Endothelial cell (in vitro differentiated cells): ENCODE results near the gene TAF11L13. TPM values are rescaled to one million over a fixed set of nuclear protein-coding genes. Genes with fewer than 3 reads are reported as not detected.

Experiments used
- DNase-seq: peaks from one replicate; pipeline ENCODE4 v3.0.0; 2021; ENCODE audit warnings: low spot score
- H3K27ac Mint-ChIP-seq: one replicate; pipeline ENCODE4 v1.8.0; 2021; ENCODE audit warnings: mixed read lengths, inconsistent platforms; ENCODE audit not compliant: unreplicated experiment
- H3K27me3 Mint-ChIP-seq: one replicate; pipeline ENCODE4 v1.8.0; 2021; ENCODE audit warnings: mild to moderate bottlenecking, moderate library complexity, mixed read lengths, inconsistent platforms; ENCODE audit not compliant: unreplicated experiment
- H3K36me3 Mint-ChIP-seq: one replicate; pipeline ENCODE4 v1.8.0; 2021; ENCODE audit warnings: mild to moderate bottlenecking, low read depth, mixed read lengths, inconsistent platforms; ENCODE audit not compliant: unreplicated experiment
- H3K4me1 Mint-ChIP-seq: one replicate; pipeline ENCODE4 v1.8.0; 2021; ENCODE audit warnings: mild to moderate bottlenecking, mixed read lengths, inconsistent platforms; ENCODE audit not compliant: unreplicated experiment
- H3K4me3 Mint-ChIP-seq: one replicate; pipeline ENCODE4 v1.8.0; 2021; ENCODE audit warnings: mild to moderate bottlenecking, mixed read lengths, inconsistent platforms; ENCODE audit not compliant: unreplicated experiment
- H3K9me3 Mint-ChIP-seq: one replicate; pipeline ENCODE4 v1.8.0; 2021; ENCODE audit warnings: mixed read lengths, inconsistent platforms; ENCODE audit not compliant: unreplicated experiment
- total RNA-seq: library from RNA; stranded (reverse); fragmentation: NEBNext Ultra II Directional; extraction: Animal tissue kit (Norgen Biotek cat#: 25700); gene quantifications from one replicate; pipeline ENCODE4 v1.2.1, GENCODE V29; 2021; ENCODE audit not compliant: unreplicated experiment
- TF ChIP-seq, protein P1 (sequence below): fragments of 200-600 bp; sonication (generic); IDR thresholded peaks from one replicate; pipeline ENCODE4 v1.5.0; 2021; ENCODE audit warnings: antibody characterized with exemption; ENCODE audit not compliant: unreplicated experiment

The TAF11L13 gene
- total RNA-seq, 1 donor from 2014 or later = not detected

GRCh38 chr5:17678751-17679324 lies 47.0 kb downstream of the TAF11L13 start:
- DNase-seq = no peak
- H3K4me1 Mint-ChIP-seq = no peaks in the 10 kb centered on the region
- no peaks in the 10 kb centered on the region for H3K27me3 Mint-ChIP-seq
- no peak overlapping the region for H3K27ac Mint-ChIP-seq
- no peaks in the 10 kb centered on the region for H3K36me3 Mint-ChIP-seq
- H3K4me3 Mint-ChIP-seq = no peak overlapping the region
- TF ChIP-seq, protein P1, sequence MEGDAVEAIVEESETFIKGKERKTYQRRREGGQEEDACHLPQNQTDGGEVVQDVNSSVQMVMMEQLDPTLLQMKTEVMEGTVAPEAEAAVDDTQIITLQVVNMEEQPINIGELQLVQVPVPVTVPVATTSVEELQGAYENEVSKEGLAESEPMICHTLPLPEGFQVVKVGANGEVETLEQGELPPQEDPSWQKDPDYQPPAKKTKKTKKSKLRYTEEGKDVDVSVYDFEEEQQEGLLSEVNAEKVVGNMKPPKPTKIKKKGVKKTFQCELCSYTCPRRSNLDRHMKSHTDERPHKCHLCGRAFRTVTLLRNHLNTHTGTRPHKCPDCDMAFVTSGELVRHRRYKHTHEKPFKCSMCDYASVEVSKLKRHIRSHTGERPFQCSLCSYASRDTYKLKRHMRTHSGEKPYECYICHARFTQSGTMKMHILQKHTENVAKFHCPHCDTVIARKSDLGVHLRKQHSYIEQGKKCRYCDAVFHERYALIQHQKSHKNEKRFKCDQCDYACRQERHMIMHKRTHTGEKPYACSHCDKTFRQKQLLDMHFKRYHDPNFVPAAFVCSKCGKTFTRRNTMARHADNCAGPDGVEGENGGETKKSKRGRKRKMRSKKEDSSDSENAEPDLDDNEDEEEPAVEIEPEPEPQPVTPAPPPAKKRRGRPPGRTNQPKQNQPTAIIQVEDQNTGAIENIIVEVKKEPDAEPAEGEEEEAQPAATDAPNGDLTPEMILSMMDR = no peak
- H3K9me3 Mint-ChIP-seq = no peaks in the 10 kb centered on the region

DNA sequence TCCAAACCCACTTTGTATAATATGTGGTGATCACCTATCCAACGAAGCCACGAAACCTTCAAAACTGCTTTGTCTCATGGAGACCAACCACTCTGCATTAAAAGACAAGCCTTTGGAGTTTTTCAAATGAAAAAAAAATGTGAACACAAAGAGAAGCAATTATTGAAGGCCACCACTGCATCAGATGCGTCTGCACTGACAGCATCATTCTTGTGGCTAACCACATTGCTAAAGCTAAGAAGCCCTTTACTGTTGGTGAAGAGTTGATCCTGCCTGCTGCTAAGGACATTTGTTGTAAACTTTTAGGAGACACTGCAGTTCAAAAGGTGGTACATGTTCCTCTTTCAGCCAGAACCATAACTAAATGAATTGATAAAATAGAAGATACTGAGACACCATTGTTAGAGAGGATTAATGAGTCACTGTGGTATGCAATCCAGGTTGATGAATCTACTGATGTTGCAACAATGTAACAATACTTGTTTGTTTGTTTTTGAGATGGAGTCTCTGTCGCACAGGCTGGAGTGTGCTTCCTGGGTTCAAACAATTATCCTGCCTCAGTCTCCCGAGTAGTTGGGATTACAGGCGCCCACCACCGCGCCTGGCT lies 47.8 kb downstream of the TAF11L13 start:
- H3K4me1 Mint-ChIP-seq = no peaks in the 10 kb centered on the region
- H3K36me3 Mint-ChIP-seq = no peaks in the 10 kb centered on the region
- H3K27me3 Mint-ChIP-seq = no peaks in the 10 kb centered on the region
- H3K4me3 Mint-ChIP-seq = no peak overlapping the region
- no peak for DNase-seq
- H3K9me3 Mint-ChIP-seq = no peaks in the 10 kb centered on the region
- H3K27ac Mint-ChIP-seq = no peak overlapping the region
- TF ChIP-seq, protein P1 = no peak

- TF ChIP-seq, protein P1 = no peak
- Mint-ChIP-seq H3K27me3 (no peaks in the 10 kb centered on the region), H3K36me3 (no peaks in the 10 kb centered on the region), H3K4me3 (no peak overlapping the region), H3K27ac (no peak overlapping the region), H3K4me1 (no peaks in the 10 kb centered on the region), H3K9me3 (no peaks in the 10 kb centered on the region)
- DNase-seq = no peak
Measured at GRCh38 chr5:17680737-17681136, 48.8 kb downstream of the TAF11L13 start.

Other genes with a start within 250 kb of the TAF11L13 start
- not detected for gene TAF11L2, start 133.9 kb upstream of the TAF11L13 start, total RNA-seq
- gene TAF11L3, start 113.7 kb upstream of the TAF11L13 start, total RNA-seq = not detected
- not detected for gene TAF11L4, start 110.3 kb upstream of the TAF11L13 start, total RNA-seq
- not detected for gene TAF11L5, start 106.9 kb upstream of the TAF11L13 start, total RNA-seq
- gene TAF11L6, start 103.4 kb upstream of the TAF11L13 start, total RNA-seq = not detected
- gene TAF11L7, start 46.3 kb upstream of the TAF11L13 start, total RNA-seq = not detected
- gene TAF11L8, start 41.1 kb upstream of the TAF11L13 start, total RNA-seq = not detected
- not detected for gene TAF11L9, start 37.7 kb upstream of the TAF11L13 start, total RNA-seq
- gene TAF11L10, start 34.3 kb upstream of the TAF11L13 start, total RNA-seq = not detected
- gene TAF11L11, start 27.9 kb upstream of the TAF11L13 start, total RNA-seq = not detected
- gene TAF11L12, start 21.7 kb upstream of the TAF11L13 start, total RNA-seq = not detected
- gene TAF11L14, start 2.4 kb downstream of the TAF11L13 start, total RNA-seq = not detected